ENCODE data around the gene BAG5. TPM values are rescaled to one million over a fixed set of nuclear protein-coding genes. Genes with fewer than 3 reads are reported as not detected.

BAG5 gene
- polyA plus RNA-seq, 1 donor: 21.1 TPM

DNA sequence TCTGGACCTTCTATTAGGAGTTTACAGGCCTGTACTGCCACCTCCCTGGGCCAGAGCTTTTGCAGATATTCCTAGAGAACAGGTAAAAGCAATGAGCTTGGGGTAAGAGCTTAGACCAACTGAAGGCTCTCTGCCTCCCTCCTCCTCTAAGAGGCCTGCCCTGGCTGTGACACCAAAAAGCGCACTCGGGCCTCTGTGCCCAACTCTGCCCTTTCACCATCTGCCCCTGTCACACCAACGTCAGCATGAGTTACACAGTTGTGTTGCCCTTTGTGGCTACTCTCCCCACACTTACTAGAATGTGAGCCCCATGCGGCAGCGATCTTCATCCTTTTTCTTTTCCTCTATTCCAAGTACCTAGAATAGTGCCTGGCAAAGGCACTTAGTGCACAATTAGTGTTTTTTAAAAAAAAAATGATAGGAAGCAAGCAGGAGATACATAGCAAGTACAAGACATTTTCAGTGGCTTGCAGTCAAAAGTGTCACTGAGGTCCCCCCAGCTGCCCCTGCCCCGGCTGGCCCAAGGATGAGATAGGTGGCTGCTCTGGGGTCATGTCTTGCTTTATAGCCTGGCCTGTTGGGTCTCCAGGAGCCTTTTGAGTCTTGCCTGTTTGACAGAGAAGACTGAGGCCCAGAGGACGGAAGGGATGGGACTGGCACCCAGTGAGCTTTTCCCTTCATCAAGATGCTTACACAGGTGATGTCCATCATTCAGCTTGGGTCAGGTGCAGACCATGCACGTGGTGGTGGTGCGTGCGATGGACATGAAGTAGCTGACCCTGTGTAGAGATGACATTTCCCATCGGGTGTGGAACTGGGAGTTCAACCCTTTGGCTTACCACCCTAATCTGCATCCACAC is 52.4 kb downstream of the BAG5 start:
- DNase-seq (ENCODE audit: low read depth): no peak

GRCh38 chr14:103508521-103509329 is 53.7 kb downstream of the BAG5 start:
- DNase-seq (ENCODE audit: low read depth): no peak

GRCh38 chr14:103507751-103508150 is 54.7 kb downstream of the BAG5 start:
- no peak for DNase-seq (ENCODE audit: low read depth)

Other genes with a start within 250 kb of the BAG5 start
- 205 TPM for gene EIF5, start 228.4 kb downstream of the BAG5 start, polyA plus RNA-seq (ENCODE audit: insufficient read length)
- gene MARK3, start 177.2 kb downstream of the BAG5 start, polyA plus RNA-seq (ENCODE audit: insufficient read length): 64.4 TPM
- 294 TPM for gene CKB, start 39.8 kb downstream of the BAG5 start, polyA plus RNA-seq (ENCODE audit: insufficient read length)
- 7.2 TPM for gene TRMT61A, start 33.5 kb downstream of the BAG5 start, polyA plus RNA-seq (ENCODE audit: insufficient read length)
- 56.4 TPM for gene COA8, start 303 bp upstream of the BAG5 start, polyA plus RNA-seq (ENCODE audit: insufficient read length)
- gene KLC1, start 66.6 kb upstream of the BAG5 start, polyA plus RNA-seq (ENCODE audit: insufficient read length): 104 TPM
- gene XRCC3, start 152.8 kb upstream of the BAG5 start, polyA plus RNA-seq (ENCODE audit: insufficient read length): 10.2 TPM
- gene ZFYVE21, start 153.2 kb upstream of the BAG5 start, polyA plus RNA-seq (ENCODE audit: insufficient read length): 42.2 TPM

All from forelimb muscle (tissue), 1 donor.